K562 (cell line): ENCODE measurements around the gene RIMKLB. TPM values are rescaled to one million over a fixed set of nuclear protein-coding genes. Genes with fewer than 3 reads are reported as not detected.

Experiments
- ATAC-seq: fragments of 200-7000 bp; cut with Tn5 transposase; 3 replicates; pipeline ENCODE4 v1.9.1; 2020; ENCODE audit warnings: moderate library complexity
- BruUV-seq: library from RNA; stranded (reverse); fragments of 400-500 nt; replicated peaks from 2 replicates; lab custom pipeline; 2021; lab: Mats Ljungman, UMichigan
- CTCF ChIA-PET: fragments of 300-600 bp; formaldehyde crosslinking; extraction: SDS; loops from one replicate; lab custom pipeline; 2021; ENCODE audit warnings: low intra/inter-chr PET ratio; lab: Yijun Ruan, JAX
- POLR2A ChIA-PET: fragments of 300-600, 350-650 bp; sonication (Branson Sonifier 250); formaldehyde crosslinking; extraction: SDS; loops from one replicate; lab custom pipeline; 2021; ENCODE audit warnings: antibody characterized with exemption, inconsistent platforms; lab: Yijun Ruan, JAX
- DNase-seq, 4 experiments: peaks; one replicate each; pipeline versions ENCODE4 v3.0.0 to v3.0.0-alpha.2; 2011 to 2018; ENCODE audit warnings: low spot score in 3 of 4, mixed read lengths in 3 of 4; ENCODE audit errors: extremely low read depth in 1 of 4
- FAIRE-seq: peaks from 2 replicates; lab custom pipeline; 2011; peaks lifted over from hg19 to GRCh38; lab: Jason Lieb, UNC
- H2AFZ ChIP-seq: 2 replicates; pipeline ENCODE4 v1.6.0; 2011; ENCODE audit warnings: low read depth, low read length, control low read depth, inconsistent platforms
- H3K27ac ChIP-seq: fragments of 200-600 bp; 3 replicates; pipeline ENCODE4 v1.8.0; 2011; ENCODE audit warnings: low read depth, mild to moderate bottlenecking, control low read depth, inconsistent platforms, low read length, moderate library complexity, mixed read lengths; ENCODE audit errors: extremely low read depth
- H3K27me3 ChIP-seq, 2 experiments: fragments of 300-600 bp in 1 of 2; 2 replicates in 1 of 2; 3 replicates in 1 of 2; pipeline versions ENCODE4 v1.6.0 to v1.8.0; 2011; ENCODE audit warnings: inconsistent platforms in 2 of 2, low read length in 2 of 2, mild to moderate bottlenecking in 1 of 2, mixed read lengths in 1 of 2, moderate library complexity in 1 of 2; ENCODE audit not compliant: control insufficient read depth in 2 of 2, insufficient read depth in 2 of 2
- H3K36me3 ChIP-seq: fragments of 300-600 bp; 3 replicates; pipeline ENCODE4 v1.8.0; 2011; ENCODE audit warnings: mild to moderate bottlenecking, low read length, inconsistent platforms; ENCODE audit not compliant: control insufficient read depth, insufficient read depth
- H3K4me1 ChIP-seq, 2 experiments: fragments of 200-600 bp in 1 of 2; replicated peaks in 1 of 2; 2 replicates in 1 of 2; 3 replicates in 1 of 2; pipeline versions ENCODE4 v1.5.1 to v1.8.0; 2011; ENCODE audit warnings: inconsistent platforms in 2 of 2, low read length in 2 of 2, mild to moderate bottlenecking in 1 of 2, mixed read lengths in 1 of 2, moderate library complexity in 1 of 2; ENCODE audit not compliant: control insufficient read depth in 2 of 2, insufficient read depth in 2 of 2
- H3K4me2 ChIP-seq: 2 replicates; pipeline ENCODE4 v1.6.1; 2011; ENCODE audit warnings: low read length, control low read depth, inconsistent platforms, mixed read lengths; ENCODE audit not compliant: insufficient read depth
- H3K4me3 ChIP-seq: fragments of 200-600 bp; sonication (generic), shearing (Covaris generic); 2 replicates; pipeline ENCODE4 v1.5.1; 2016; ENCODE audit warnings: control low read depth, inconsistent platforms
- H3K79me2 ChIP-seq: fragments of 200-600 bp; 3 replicates; pipeline ENCODE4 v1.8.0; 2011; ENCODE audit warnings: low read length, inconsistent platforms; ENCODE audit not compliant: control insufficient read depth, insufficient read depth
- H3K9ac ChIP-seq, 2 experiments: 2 replicates each; pipeline versions ENCODE4 v1.6.0 to v1.6.1; 2011; ENCODE audit warnings: low read depth in 2 of 2, low read length in 2 of 2, control low read depth in 1 of 2, inconsistent platforms in 1 of 2, mild to moderate bottlenecking in 1 of 2, mixed read lengths in 1 of 2; ENCODE audit not compliant: insufficient read depth in 1 of 2
- H3K9me1 ChIP-seq: one replicate; pipeline ENCODE4 v1.6.0; 2011; ENCODE audit warnings: inconsistent platforms, mild to moderate bottlenecking, low read length, moderate library complexity; ENCODE audit not compliant: control insufficient read depth, insufficient read depth
- H3K9me3 ChIP-seq: replicated peaks from 2 replicates; pipeline ENCODE4 v1.5.1; 2011; ENCODE audit warnings: low read depth, low read length, inconsistent platforms; ENCODE audit not compliant: control insufficient read depth, insufficient read depth
- H4K20me1 ChIP-seq: replicated peaks from 2 replicates; pipeline ENCODE4 v1.6.1; 2011; ENCODE audit warnings: low read length, inconsistent platforms, mixed read lengths; ENCODE audit not compliant: control insufficient read depth, insufficient read depth
- FOXM1 ChIP-seq, 2 experiments: fragments of 450-650 bp in 1 of 2; sonication (generic) in 1 of 2; formaldehyde crosslinking in 1 of 2; IDR thresholded peaks; 2 replicates each; pipeline versions ENCODE4 v1.6.1 to v1.9.0; 2017 to 2022; ENCODE audit warnings: low read depth in 2 of 2, mild to moderate bottlenecking in 2 of 2, missing genetic modification reagents in 1 of 2, moderate library complexity in 1 of 2
- KDM1A ChIP-seq, 2 experiments: fragments of 450-650 bp; IDR thresholded peaks; 2 replicates each; pipeline ENCODE4 v1.6.1; 2016; ENCODE audit warnings: mild to moderate bottlenecking in 2 of 2
- MCM2 ChIP-seq: fragments of 450-650 bp; IDR thresholded peaks from 2 replicates; pipeline ENCODE4 v1.6.1; 2017; ENCODE audit warnings: low read depth, mild to moderate bottlenecking
- NCOA4 ChIP-seq: fragments of 450-650 bp; IDR thresholded peaks from 2 replicates; pipeline ENCODE4 v1.6.1; 2018; ENCODE audit warnings: mild to moderate bottlenecking; ENCODE audit not compliant: partially characterized antibody
- NFXL1 ChIP-seq: fragments of 450-650 bp; formaldehyde crosslinking; IDR thresholded peaks from 2 replicates; pipeline ENCODE4 v1.4.0; 2021; ENCODE audit warnings: mild to moderate bottlenecking
- SRSF7 ChIP-seq: fragments of 200-400 bp; formaldehyde crosslinking; optimal IDR thresholded peaks from 2 replicates; pipeline ENCODE3; 2017; ENCODE audit warnings: mild to moderate bottlenecking, low read depth, low read length
- ZNF134 ChIP-seq: fragments of 250-450 bp; sonication (Bioruptor Pico); conservative IDR thresholded peaks from 2 replicates; pipeline ENCODE4 v1.4.0; 2020
- ZNF41 ChIP-seq: fragments of 250-450 bp; sonication (Bioruptor Pico); conservative IDR thresholded peaks from 2 replicates; pipeline ENCODE4 v1.4.0; 2020; ENCODE audit warnings: mild to moderate bottlenecking
- ZNF436 ChIP-seq: fragments of 250-450, 450-650 bp; sonication (Bioruptor Pico); formaldehyde crosslinking; IDR thresholded peaks from 2 replicates; pipeline ENCODE4 v1.7.0; 2020; ENCODE audit warnings: mild to moderate bottlenecking
- WGBS: fragments of 100-300 bp; shearing (Covaris generic); methylation state at CpG from one replicate; pipeline ENCODE4 v1.1.6; 2016; ENCODE audit warnings: low coverage, mixed read lengths; ENCODE audit not compliant: insufficient coverage; ENCODE audit errors: missing lambda C conversion rate; 5-methylcytosine and 5-hydroxymethylcytosine counted together
- in situ Hi-C: fragments of 300-500 bp; cut with MboI; formaldehyde crosslinking; loops from 4 replicates; pipeline ENCODE4 v1.15.0; 2018; ENCODE audit warnings: inconsistent platforms, mixed read lengths
- intact Hi-C: fragments of 100-400 bp; cut with micrococcal nuclease; formaldehyde crosslinking; loops from 2 replicates; pipeline ENCODE4 v1.14.2; 2022
- polyA plus RNA-seq, 8 experiments: library from polyadenylated mRNA; depleted of rRNA in 4 of 8; stranded (reverse) in 5 of 8; unstranded in 3 of 8; fragments of >200 nt; fragmentation: Nextera tagmentation in 2 of 8; fragmentation: Illumina TruSeq in 1 of 8; extraction: Ambion mirVana in 2 of 8; extraction: Trizol in 1 of 8; gene quantifications; 2 replicates each; pipeline versions ENCODE4 v1.2.1 to v1.2.3, GENCODE V29; 2011 to 2014; ENCODE audit warnings: inconsistent platforms in 1 of 8, missing spikeins in 1 of 8
- total RNA-seq, 7 experiments: library from RNA; depleted of rRNA in 6 of 7; stranded (reverse); fragments of >200 nt in 6 of 7; fragmentation: Illumina TruSeq in 2 of 7; extraction: Trizol in 2 of 7; gene quantifications; 2 replicates each; pipeline versions ENCODE4 v1.2.1 to v1.2.3, GENCODE V29; 2011 to 2021; ENCODE audit warnings: low replicate concordance in 1 of 7
- TF ChIP-seq, protein P1 (sequence below), 2 experiments: fragments of 450-650 bp in 1 of 2; IDR thresholded peaks; 2 replicates each; pipeline ENCODE4 v1.6.1; 2011 to 2017; ENCODE audit warnings: low read depth in 2 of 2, antibody characterized with exemption in 1 of 2, borderline replicate concordance in 1 of 2, low read length in 1 of 2, mild to moderate bottlenecking in 1 of 2, mixed read lengths in 1 of 2; ENCODE audit not compliant: control insufficient read depth in 1 of 2
- TF ChIP-seq, protein P2 (sequence below): fragments of 450-650 bp; formaldehyde crosslinking; IDR thresholded peaks from 2 replicates; pipeline ENCODE4 v1.4.0; 2020; ENCODE audit warnings: mild to moderate bottlenecking, moderate library complexity

The RIMKLB gene
- total and polyA plus RNA-seq, 9 of the 15 experiments (the other 6 are each of a cell fraction or from before 2014, with no cell fraction given): 6.5 to 22.8 (median 17.2) TPM

GRCh38 chr12:8821591-8821990 is 123.8 kb downstream of the RIMKLB start:
- no peak overlapping the region for H3K4me2 ChIP-seq
- H3K9ac ChIP-seq: no peak overlapping the region
- H3K36me3 ChIP-seq: no peaks in the 10 kb centered on the region
- no peaks in the 10 kb centered on the region for H3K79me2 ChIP-seq
- no peaks in the 10 kb centered on the region for H4K20me1 ChIP-seq
- H3K9me3 ChIP-seq: no peaks in the 10 kb centered on the region
- DNase-seq: no peak
- POLR2A ChIA-PET: no interaction called here
- no peak overlapping the region for H3K4me3 ChIP-seq
- no peak overlapping the region for H3K27ac ChIP-seq
- no peak overlapping the region for H2AFZ ChIP-seq
- TF ChIP-seq ZNF134 (CRISPR knock-in tag) (no peak), ZNF41 (CRISPR knock-in tag) (no peak), KDM1A (IDR thresholded peaks at IDR 0.05) (no peak), NFXL1 (no peak), MCM2 (no peak), NCOA4 (no peak), FOXM1 (IDR thresholded peaks at IDR 0.05; ENCODE audit: low read depth) (no peak), FOXM1 (CRISPR knock-in tag; IDR thresholded peaks at IDR 0.05; ENCODE audit: low read depth) (no peak), SRSF7 (no peak), ZNF436 (CRISPR knock-in tag) (no peak)
- TF ChIP-seq, protein P1, sequence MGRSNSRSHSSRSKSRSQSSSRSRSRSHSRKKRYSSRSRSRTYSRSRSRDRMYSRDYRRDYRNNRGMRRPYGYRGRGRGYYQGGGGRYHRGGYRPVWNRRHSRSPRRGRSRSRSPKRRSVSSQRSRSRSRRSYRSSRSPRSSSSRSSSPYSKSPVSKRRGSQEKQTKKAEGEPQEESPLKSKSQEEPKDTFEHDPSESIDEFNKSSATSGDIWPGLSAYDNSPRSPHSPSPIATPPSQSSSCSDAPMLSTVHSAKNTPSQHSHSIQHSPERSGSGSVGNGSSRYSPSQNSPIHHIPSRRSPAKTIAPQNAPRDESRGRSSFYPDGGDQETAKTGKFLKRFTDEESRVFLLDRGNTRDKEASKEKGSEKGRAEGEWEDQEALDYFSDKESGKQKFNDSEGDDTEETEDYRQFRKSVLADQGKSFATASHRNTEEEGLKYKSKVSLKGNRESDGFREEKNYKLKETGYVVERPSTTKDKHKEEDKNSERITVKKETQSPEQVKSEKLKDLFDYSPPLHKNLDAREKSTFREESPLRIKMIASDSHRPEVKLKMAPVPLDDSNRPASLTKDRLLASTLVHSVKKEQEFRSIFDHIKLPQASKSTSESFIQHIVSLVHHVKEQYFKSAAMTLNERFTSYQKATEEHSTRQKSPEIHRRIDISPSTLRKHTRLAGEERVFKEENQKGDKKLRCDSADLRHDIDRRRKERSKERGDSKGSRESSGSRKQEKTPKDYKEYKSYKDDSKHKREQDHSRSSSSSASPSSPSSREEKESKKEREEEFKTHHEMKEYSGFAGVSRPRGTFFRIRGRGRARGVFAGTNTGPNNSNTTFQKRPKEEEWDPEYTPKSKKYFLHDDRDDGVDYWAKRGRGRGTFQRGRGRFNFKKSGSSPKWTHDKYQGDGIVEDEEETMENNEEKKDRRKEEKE (IDR thresholded peaks at IDR 0.05; ENCODE audit: borderline replicate concordance in 1 of 2, control insufficient read depth in 1 of 2, low read depth in 2 of 2, low read length in 1 of 2): no peak
- TF ChIP-seq, protein P2, sequence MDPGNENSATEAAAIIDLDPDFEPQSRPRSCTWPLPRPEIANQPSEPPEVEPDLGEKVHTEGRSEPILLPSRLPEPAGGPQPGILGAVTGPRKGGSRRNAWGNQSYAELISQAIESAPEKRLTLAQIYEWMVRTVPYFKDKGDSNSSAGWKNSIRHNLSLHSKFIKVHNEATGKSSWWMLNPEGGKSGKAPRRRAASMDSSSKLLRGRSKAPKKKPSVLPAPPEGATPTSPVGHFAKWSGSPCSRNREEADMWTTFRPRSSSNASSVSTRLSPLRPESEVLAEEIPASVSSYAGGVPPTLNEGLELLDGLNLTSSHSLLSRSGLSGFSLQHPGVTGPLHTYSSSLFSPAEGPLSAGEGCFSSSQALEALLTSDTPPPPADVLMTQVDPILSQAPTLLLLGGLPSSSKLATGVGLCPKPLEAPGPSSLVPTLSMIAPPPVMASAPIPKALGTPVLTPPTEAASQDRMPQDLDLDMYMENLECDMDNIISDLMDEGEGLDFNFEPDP (CRISPR knock-in tag): no peak
- TF ChIP-seq, all 486 proteins: peak for 0
- in situ Hi-C loops (loop anchor here (5.0 kb wide), 1 partner anchor 139 kb away; no protein-coding TSS in a partner anchor), intact Hi-C loops (loop anchor here (10.0 kb wide), 1 partner anchor 223 kb away; no protein-coding TSS in a partner anchor)
- CTCF ChIA-PET: no interaction called here
- no TSS peak for BruUV-seq
- FAIRE-seq: no peak
- no peak for ATAC-seq
- no peaks in the 10 kb centered on the region for H3K27me3 ChIP-seq
- no peaks in the 10 kb centered on the region for H3K9me1 ChIP-seq
- peaks cover 0 to 4% of the 10 kb centered on the region in 2 experiments; a peak in 3 of 5 replicates for H3K4me1 ChIP-seq
- WGBS: no CpG with 5 or more reads among the region's 3 CpGs
